Measurements from ENCODE around the gene MAFF.

MAFF gene

DNA sequence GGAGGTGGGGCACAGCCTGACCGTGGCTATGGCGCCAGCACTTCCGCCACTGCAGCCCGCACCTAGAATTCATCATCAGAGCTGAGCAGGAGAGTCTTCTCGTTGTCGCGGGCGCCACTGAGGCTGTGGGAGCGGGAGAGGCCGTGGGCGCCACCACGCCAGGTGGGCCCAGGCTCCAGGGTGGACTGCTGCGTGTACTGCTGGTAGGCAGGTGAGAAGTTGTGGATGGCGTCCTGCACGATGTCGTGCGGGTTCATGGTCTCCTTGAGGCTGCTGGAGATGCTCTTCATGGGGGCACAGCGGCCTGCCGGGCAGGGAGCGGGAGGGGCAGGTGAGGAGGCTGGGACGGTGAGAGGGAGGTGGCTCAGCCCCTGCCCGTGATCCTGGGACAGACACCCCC, 19.6 kb downstream of the MAFF start:
- peaks cover 45% of the 10 kb centered on the region for H3K36me3 ChIP-seq (replicated peaks)
- no peak overlapping the region for H3K27ac ChIP-seq
- no peaks in the 10 kb centered on the region for H3K27me3 ChIP-seq (replicated peaks)
- DNase-seq = no peak
- in situ Hi-C loops (cut with HindIII; ENCODE audit: low pct_ligation_motif_present, low sequenced_read_pairs) = no loop called here
- no peak overlapping the region for H3K4me3 ChIP-seq (ENCODE audit: low read depth, low read length)
- TF ChIP-seq, protein P1, sequence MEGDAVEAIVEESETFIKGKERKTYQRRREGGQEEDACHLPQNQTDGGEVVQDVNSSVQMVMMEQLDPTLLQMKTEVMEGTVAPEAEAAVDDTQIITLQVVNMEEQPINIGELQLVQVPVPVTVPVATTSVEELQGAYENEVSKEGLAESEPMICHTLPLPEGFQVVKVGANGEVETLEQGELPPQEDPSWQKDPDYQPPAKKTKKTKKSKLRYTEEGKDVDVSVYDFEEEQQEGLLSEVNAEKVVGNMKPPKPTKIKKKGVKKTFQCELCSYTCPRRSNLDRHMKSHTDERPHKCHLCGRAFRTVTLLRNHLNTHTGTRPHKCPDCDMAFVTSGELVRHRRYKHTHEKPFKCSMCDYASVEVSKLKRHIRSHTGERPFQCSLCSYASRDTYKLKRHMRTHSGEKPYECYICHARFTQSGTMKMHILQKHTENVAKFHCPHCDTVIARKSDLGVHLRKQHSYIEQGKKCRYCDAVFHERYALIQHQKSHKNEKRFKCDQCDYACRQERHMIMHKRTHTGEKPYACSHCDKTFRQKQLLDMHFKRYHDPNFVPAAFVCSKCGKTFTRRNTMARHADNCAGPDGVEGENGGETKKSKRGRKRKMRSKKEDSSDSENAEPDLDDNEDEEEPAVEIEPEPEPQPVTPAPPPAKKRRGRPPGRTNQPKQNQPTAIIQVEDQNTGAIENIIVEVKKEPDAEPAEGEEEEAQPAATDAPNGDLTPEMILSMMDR (IDR thresholded peaks at IDR 0.05; ENCODE audit: low read depth, low read length, missing control alignments) = no peak

DNA sequence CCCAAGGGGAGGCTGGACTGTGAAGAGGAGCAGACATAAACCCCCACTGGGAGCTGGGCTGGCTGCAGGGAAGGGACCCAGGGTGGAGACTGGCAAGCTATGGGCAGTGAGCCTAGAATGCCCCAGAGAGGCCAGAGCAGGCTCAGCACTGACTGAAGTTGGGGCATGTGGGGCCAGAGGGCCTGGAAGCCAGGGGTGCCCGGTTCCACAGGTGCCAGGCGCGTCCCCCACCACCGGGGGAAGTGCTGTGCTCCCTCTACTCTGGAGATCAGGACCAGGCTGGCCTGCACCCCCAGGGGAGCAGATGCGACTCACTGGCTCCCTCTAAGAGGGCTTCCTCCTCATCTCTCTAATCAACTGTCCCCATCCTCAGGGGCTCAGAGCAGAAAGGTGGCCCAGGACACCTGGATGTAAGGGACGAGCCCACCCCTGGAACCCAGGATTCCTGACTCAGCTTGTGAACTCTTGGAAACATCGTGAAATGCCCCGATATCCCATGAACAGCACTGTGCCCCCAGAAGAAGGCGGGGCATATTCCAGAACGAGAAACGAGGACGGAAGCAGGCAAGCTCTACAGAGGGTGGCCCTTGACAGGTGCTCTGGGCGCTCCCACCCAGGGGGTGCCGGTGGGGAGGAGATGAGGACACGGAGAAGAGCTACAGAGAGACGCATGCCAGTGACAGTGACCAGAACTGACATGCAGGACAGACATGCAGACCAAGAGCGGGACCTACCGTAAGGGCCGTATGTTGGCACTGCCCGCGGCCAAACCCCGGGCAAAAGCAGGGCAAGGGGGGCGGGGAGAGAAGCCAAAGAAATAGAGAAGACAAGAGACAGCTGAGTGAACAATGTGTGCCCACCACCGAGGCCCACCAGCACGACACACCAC, 20.4 kb downstream of the MAFF start:
- TF ChIP-seq, protein P1 (IDR thresholded peaks at IDR 0.05; ENCODE audit: low read depth, low read length, missing control alignments) = no peak
- Histone ChIP-seq H3K27ac (no peak overlapping the region), H3K4me3 (ENCODE audit: low read depth, low read length) (no peak overlapping the region), H3K36me3 (replicated peaks) (peaks cover 53% of the 10 kb centered on the region), H3K27me3 (replicated peaks) (no peaks in the 10 kb centered on the region)
- DNase-seq = no peak
- in situ Hi-C loops (cut with HindIII; ENCODE audit: low pct_ligation_motif_present, low sequenced_read_pairs) = no loop called here

GRCh38 chr22:38222797-38223119, 21.0 kb downstream of the MAFF start:
- in situ Hi-C loops (cut with HindIII; ENCODE audit: low pct_ligation_motif_present, low sequenced_read_pairs) = no loop called here
- no peak overlapping the region for H3K27ac ChIP-seq
- H3K27me3 ChIP-seq (replicated peaks) = no peaks in the 10 kb centered on the region
- no peak for DNase-seq
- peaks cover 59% of the 10 kb centered on the region for H3K36me3 ChIP-seq (replicated peaks)
- no peak overlapping the region for H3K4me3 ChIP-seq (ENCODE audit: low read depth, low read length)
- TF ChIP-seq, protein P1 (IDR thresholded peaks at IDR 0.05; ENCODE audit: low read depth, low read length, missing control alignments) = no peak

DNA sequence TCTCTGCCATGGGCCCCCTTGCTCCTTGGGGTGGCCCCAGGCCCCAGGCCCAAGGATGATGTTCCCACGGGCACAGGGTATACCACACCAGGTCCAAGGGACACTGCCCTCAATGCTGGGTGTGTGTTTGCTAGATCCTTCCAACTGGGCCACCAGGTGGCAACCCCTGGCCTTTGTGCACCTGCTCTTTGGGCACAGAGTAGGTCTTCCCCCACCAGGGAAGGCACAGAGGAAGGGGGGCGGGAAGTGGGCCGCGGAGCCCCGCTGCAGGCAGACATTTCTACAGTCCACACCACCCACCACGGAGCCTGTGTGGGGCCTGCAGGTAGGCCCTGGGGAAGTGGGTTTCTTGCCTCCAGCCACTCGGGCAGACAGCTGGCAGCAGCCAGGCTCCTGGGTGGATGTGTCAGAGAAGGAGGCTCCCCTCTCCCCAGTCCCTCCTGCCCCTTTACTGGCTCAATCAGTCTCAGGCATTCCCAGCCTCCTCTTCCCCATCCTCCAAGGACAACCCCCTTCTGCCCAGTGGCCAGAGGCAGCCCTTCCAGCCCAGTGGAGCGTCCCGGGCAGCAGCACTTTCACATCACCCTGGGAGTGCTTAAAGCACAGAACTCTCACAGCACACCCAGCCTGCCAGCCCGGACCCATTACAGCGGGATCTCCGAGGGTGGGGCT, 21.6 kb downstream of the MAFF start:
- TF ChIP-seq, protein P1 (IDR thresholded peaks at IDR 0.05; ENCODE audit: low read depth, low read length, missing control alignments) = no peak
- DNase-seq = no peak
- no peak overlapping the region for H3K27ac ChIP-seq
- no peaks in the 10 kb centered on the region for H3K27me3 ChIP-seq (replicated peaks)
- no peak overlapping the region for H3K4me3 ChIP-seq (ENCODE audit: low read depth, low read length)
- in situ Hi-C loops (cut with HindIII; ENCODE audit: low pct_ligation_motif_present, low sequenced_read_pairs) = no loop called here
- peaks cover 65% of the 10 kb centered on the region for H3K36me3 ChIP-seq (replicated peaks)

DNA sequence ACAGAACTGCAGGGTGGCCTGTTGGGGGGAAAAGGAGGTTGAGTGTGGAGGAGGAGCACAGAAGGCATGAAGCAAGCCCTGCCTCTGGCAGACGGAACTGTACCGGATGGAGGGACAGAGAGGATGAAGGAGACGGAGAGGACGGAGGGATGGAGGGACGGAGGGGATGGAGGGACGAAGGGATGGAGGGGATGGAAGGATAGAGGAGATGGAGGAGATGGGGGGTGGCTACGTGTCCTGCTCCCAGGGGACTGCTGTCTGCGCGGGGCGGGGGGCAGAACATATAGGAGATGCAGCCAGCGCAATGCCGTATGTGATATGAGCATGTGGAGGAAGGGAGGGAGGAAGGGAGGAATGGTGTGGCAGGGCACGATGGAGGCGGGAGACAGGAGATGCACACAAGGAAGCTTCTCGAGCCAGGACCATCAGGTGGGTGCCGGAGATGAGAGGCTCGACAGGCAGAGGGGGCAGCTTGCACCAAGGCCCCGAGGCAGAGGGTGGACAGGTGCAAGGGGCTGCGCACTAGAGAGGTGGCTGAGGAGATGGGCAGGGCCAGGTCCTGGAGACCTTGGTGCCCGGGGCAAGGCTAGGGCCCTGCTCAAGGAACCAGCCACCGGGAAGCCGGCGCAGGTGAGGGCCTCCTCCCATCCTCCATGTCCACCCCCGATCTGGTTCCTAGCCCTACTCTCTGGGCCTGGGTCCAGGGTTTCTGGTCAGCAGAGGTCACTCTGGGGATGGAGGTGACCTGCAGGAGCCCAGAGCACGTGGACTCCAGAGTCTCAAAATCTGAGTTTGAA, 25.3 kb downstream of the MAFF start:
- Histone ChIP-seq H3K27me3 (replicated peaks) (no peaks in the 10 kb centered on the region), H3K4me3 (ENCODE audit: low read depth, low read length) (no peak overlapping the region), H3K36me3 (replicated peaks) (peaks cover 73% of the 10 kb centered on the region), H3K27ac (no peak overlapping the region)
- in situ Hi-C loops (cut with HindIII; ENCODE audit: low pct_ligation_motif_present, low sequenced_read_pairs) = no loop called here
- TF ChIP-seq, protein P1 (IDR thresholded peaks at IDR 0.05; ENCODE audit: low read depth, low read length, missing control alignments) = no peak
- DNase-seq = no peak
